ENCODE results near the gene PTPRN2.

PTPRN2 gene

DNA sequence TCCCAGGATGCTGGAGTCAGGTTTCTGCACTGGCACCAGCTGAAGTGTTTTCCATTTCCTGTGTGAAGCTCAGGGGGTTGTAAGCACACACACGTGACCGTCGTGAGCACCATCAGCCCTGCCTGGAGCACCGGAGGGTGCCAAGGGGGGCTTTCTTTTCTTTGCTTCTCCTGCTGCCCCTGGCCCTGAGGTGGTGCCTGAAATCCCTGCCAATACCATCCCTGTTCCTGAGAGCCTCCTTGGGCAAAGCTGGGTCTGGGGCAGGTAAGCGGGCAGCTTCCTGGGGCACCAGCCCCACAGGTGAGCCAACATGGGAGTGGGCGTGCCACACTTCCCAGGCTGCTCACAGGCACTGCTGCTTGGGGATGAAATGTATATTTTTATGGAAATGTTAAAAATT, 657.2 kb downstream of the PTPRN2 start:
- DNase-seq (ENCODE audit: insufficient read length, low spot score) = no peak
- no peak for TF ChIP-seq CTCF (IDR thresholded peaks at IDR 0.05; ENCODE audit: insufficient read depth, missing control alignments)
- no peak for FAIRE-seq

GRCh38 chr7:157929671-157930070, 658.0 kb downstream of the PTPRN2 start:
- no peak for DNase-seq (ENCODE audit: insufficient read length, low spot score)
- TF ChIP-seq CTCF (IDR thresholded peaks at IDR 0.05; ENCODE audit: insufficient read depth, missing control alignments) = no peak
- FAIRE-seq = no peak

- no peak for FAIRE-seq
- DNase-seq (ENCODE audit: insufficient read length, low spot score) = no peak
- TF ChIP-seq CTCF (IDR thresholded peaks at IDR 0.05; ENCODE audit: insufficient read depth, missing control alignments) = no peak
Measured at GRCh38 chr7:157928808-157929425, 658.7 kb downstream of the PTPRN2 start.

DNA sequence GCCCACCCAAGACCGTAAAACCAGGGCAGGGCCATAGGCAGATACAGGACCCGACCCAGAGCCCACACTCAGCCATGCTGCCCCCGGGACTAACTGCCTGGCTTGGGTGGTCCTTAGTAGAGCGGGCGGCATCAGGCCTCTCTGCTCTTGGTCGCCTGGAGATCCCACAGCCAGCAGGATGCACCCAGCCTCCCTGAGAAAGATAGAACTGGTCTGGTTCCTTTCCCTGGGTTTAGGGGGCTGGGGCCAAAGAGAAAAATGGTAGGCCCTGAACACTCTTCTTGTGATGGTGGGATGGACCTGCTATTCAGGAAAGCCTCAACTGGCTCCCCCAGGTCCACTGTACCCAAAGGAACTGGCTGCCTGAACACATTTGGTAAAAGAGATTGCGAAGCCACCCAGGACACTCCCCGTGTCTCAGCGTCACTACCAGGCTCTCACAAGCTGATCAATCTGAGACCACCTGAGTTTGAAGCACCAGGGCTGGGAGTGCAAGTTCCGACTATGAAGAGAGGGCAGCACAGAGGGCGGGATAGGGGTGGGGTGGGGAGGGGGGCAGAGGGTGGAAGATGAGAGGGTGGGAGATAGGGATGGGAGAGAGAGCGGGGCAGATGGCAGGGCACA, 659.3 kb downstream of the PTPRN2 start:
- DNase-seq (ENCODE audit: insufficient read length, low spot score) (no peak), FAIRE-seq (no peak)
- TF ChIP-seq CTCF (IDR thresholded peaks at IDR 0.05; ENCODE audit: insufficient read depth, missing control alignments) = no peak

GRCh38 chr7:157927313-157927925, 660.2 kb downstream of the PTPRN2 start:
- TF ChIP-seq CTCF (IDR thresholded peaks at IDR 0.05; ENCODE audit: insufficient read depth, missing control alignments) = no peak

DNA sequence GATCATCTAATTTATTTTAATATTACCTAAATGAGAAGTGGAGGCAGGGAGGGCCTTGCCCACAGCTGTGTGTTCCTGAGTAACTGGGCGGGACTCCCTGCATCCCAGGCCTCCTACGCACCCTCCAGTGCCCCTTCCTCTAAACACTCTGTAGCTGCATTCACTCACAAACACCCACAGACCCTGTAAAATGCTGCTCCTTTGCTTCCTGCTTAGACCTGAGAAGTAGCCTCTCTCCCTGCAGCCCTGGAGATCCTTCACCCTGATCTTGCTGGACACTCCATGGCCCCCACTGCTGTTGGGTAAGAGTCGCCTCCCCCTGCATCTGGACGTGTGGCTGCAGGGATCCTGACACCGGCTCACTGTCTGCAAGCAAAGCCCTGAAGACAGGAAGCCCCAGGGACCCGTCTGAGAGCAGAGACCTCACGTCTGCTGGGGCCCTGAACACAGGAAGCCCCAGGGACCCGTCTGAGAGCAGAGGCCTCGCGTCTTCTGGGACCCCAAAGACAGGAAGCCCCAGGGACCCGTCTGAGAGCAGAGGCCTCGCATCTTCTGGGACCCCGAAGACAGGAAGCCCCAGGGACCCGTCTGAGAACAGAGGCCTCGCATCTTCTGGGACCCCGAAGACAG, 661.0 kb downstream of the PTPRN2 start:
- TF ChIP-seq CTCF (IDR thresholded peaks at IDR 0.05; ENCODE audit: insufficient read depth, missing control alignments) = no peak
- FAIRE-seq (no peak), DNase-seq (ENCODE audit: insufficient read length, low spot score) (no peak)

More at GRCh38 chr7:157927313-157927925, 660.2 kb downstream of the PTPRN2 start:
- DNase-seq (ENCODE audit: insufficient read length, low spot score) (no peak), FAIRE-seq (no peak)
